HTR-8/SVneo (cell line): ENCODE measurements around the gene IFT74.
A peak's percentile ranks its signal among the peaks of the same experiment; 100 is the strongest.

Source experiments
- DNase-seq: peaks from one replicate; pipeline ENCODE4 v3.0.0; 2011; ENCODE audit warnings: low spot score, mixed read lengths; ENCODE audit not compliant: insufficient read length
- FAIRE-seq: peaks from 2 replicates; lab custom pipeline; 2011; peaks lifted over from hg19 to GRCh38; lab: Jason Lieb, UNC

Gene IFT74

GRCh38 chr9:26955921-26956859 is at the start of gene IFT74:
Gene IFT74, plus strand, starts transcription at chr9:26956412. Its CDS starts 5,556 bp downstream, at chr9:26961968.
- DNase-seq, result peak; percentile 94

GRCh38 chr9:26913138-26913668 is 43.0 kb upstream of the IFT74 start:
- DNase-seq (no peak), FAIRE-seq (no peak)

More at GRCh38 chr9:26955921-26956859, at the start of gene IFT74:
- no peak for FAIRE-seq

GRCh38 chr9:26919698-26920097 is 36.5 kb upstream of the IFT74 start:
- no peak for DNase-seq
- FAIRE-seq, result no peak

GRCh38 chr9:26925609-26926008 is 30.6 kb upstream of the IFT74 start:
- DNase-seq (no peak), FAIRE-seq (no peak)

GRCh38 chr9:26928902-26929495 is 27.2 kb upstream of the IFT74 start:
- DNase-seq, result no peak
- FAIRE-seq, result no peak

GRCh38 chr9:26935847-26936246 is 20.4 kb upstream of the IFT74 start:
- FAIRE-seq (no peak), DNase-seq (no peak)

- FAIRE-seq, result no peak
- DNase-seq, result no peak
These were observed 18.3 kb upstream of the IFT74 start for GRCh38 chr9:26937816-26938371.

GRCh38 chr9:26939955-26940711 is 16.1 kb upstream of the IFT74 start:
- FAIRE-seq, result no peak

GRCh38 chr9:26940779-26941178 is 15.4 kb upstream of the IFT74 start:
- FAIRE-seq, result no peak
- no peak for DNase-seq

More at GRCh38 chr9:26939955-26940711, 16.1 kb upstream of the IFT74 start:
- DNase-seq, result no peak

GRCh38 chr9:26945591-26945990 is 10.6 kb upstream of the IFT74 start:
- FAIRE-seq, result no peak

GRCh38 chr9:26946753-26947727 is 9.2 kb upstream of the IFT74 start, which contains the start of gene PLAA:
Gene PLAA, minus strand, starts transcription at chr9:26947242. Its CDS starts 197 bp downstream, at chr9:26947045.
- no peak for FAIRE-seq

More at GRCh38 chr9:26945591-26945990, 10.6 kb upstream of the IFT74 start:
- DNase-seq, result no peak

GRCh38 chr9:26947736-26948135 is 8.5 kb upstream of the IFT74 start:
- DNase-seq, result no peak
- no peak for FAIRE-seq

More at GRCh38 chr9:26946753-26947727, 9.2 kb upstream of the IFT74 start, which contains the start of gene PLAA:
- DNase-seq, result peak; percentile 74

- no peak for FAIRE-seq
- no peak for DNase-seq
These were observed 6.6 kb upstream of the IFT74 start for GRCh38 chr9:26949637-26950069.

- no peak for DNase-seq
- no peak for FAIRE-seq
These were observed 5.7 kb upstream of the IFT74 start for GRCh38 chr9:26950521-26950920.

GRCh38 chr9:26951794-26952193 is 4.4 kb upstream of the IFT74 start:
- FAIRE-seq (no peak), DNase-seq (no peak)

- DNase-seq (no peak), FAIRE-seq (no peak)
These were observed 2.1 kb upstream of the IFT74 start for GRCh38 chr9:26954050-26954508.

GRCh38 chr9:26955222-26955903 is 849 bp upstream of the IFT74 start:
- DNase-seq, result no peak
- no peak for FAIRE-seq

GRCh38 chr9:26956860-26957233 is 635 bp downstream of the IFT74 start:
- DNase-seq (no peak), FAIRE-seq (no peak)
